Measurements from ENCODE around the gene USP21. TPM values are rescaled to one million over a fixed set of nuclear protein-coding genes. Genes with fewer than 3 reads are reported as not detected.

Gene USP21
- total RNA-seq, 1 donor from 2014 or later: 5.4 TPM

GRCh38 chr1:161133220-161133740 lies 26.0 kb upstream of the USP21 start:
- no peak for DNase-seq

GRCh38 chr1:161137881-161138280 lies 21.4 kb upstream of the USP21 start:
- no peak for DNase-seq

GRCh38 chr1:161138431-161138830 lies 20.9 kb upstream of the USP21 start:
- no peak for DNase-seq

- peak; percentile 83 for DNase-seq
Observed at GRCh38 chr1:161139766-161140165, 19.5 kb upstream of the USP21 start.

GRCh38 chr1:161140755-161141400 lies 18.4 kb upstream of the USP21 start:
- DNase-seq: no peak

GRCh38 chr1:161145832-161146231 lies 13.5 kb upstream of the USP21 start:
- no peak for DNase-seq

GRCh38 chr1:161153176-161153575 lies 6.1 kb upstream of the USP21 start:
- no peak for DNase-seq

GRCh38 chr1:161153682-161154337 lies 5.5 kb upstream of the USP21 start, which contains the start of gene UFC1:
TSS of gene UFC1 (plus strand) at chr1:161153978. CDS start at chr1:161153998, 20 bp downstream.
- DNase-seq: peak; percentile 94

- no peak for DNase-seq
Observed at GRCh38 chr1:161157867-161158266, 1.4 kb upstream of the USP21 start.

GRCh38 chr1:161158316-161159010 lies 837 bp upstream of the USP21 start:
- no peak for DNase-seq

GRCh38 chr1:161159913-161160243 lies 578 bp downstream of the USP21 start:
- DNase-seq: no peak

GRCh38 chr1:161160671-161161145 lies 1.4 kb downstream of the USP21 start:
- DNase-seq: no peak

- no peak for DNase-seq
Observed at GRCh38 chr1:161161652-161162051, 2.4 kb downstream of the USP21 start.

GRCh38 chr1:161162052-161162451 lies 2.8 kb downstream of the USP21 start:
- no peak for DNase-seq

- no peak for DNase-seq
Observed at GRCh38 chr1:161162806-161163205, 3.5 kb downstream of the USP21 start.

- DNase-seq: no peak
Observed at GRCh38 chr1:161163793-161164192, 4.5 kb downstream of the USP21 start.

GRCh38 chr1:161164901-161165610 lies 5.8 kb downstream of the USP21 start:
- no peak for DNase-seq

GRCh38 chr1:161165742-161166668 lies 6.7 kb downstream of the USP21 start, which contains the start of gene PPOX:
TSS of gene PPOX (plus strand) at chr1:161166426. CDS start at chr1:161166848, 422 bp downstream.
- peak; percentile 99 for DNase-seq

- peak; percentile 44 for DNase-seq
Observed at GRCh38 chr1:161166669-161167548, 7.6 kb downstream of the USP21 start.

- no peak for DNase-seq
Observed at GRCh38 chr1:161168906-161169305, 9.6 kb downstream of the USP21 start.

- DNase-seq: no peak
Observed at GRCh38 chr1:161171191-161171590, 11.9 kb downstream of the USP21 start.

Data from dermis blood vessel endothelial cell (primary cell).